Nucleus accumbens (tissue), 56 donors: ENCODE data around the gene MAG.
A peak's percentile ranks its signal among the peaks of the same experiment; 100 is the strongest.

Experiments used
- DNase-seq, 56 donors: peaks; one replicate each; lab custom pipeline; 2025; lab: John Stamatoyannopoulos, UW

MAG gene

GRCh38 chr19:35311901-35312665 is 20.1 kb downstream of the MAG start:
- no peak for DNase-seq

- no peak for DNase-seq
These were observed 21.6 kb downstream of the MAG start for GRCh38 chr19:35313587-35313986.

GRCh38 chr19:35314031-35314430 is 22.1 kb downstream of the MAG start:
- DNase-seq = no peak

- DNase-seq = no peak
These were observed 23.0 kb downstream of the MAG start for GRCh38 chr19:35314858-35315470.

GRCh38 chr19:35315883-35316282 is 23.9 kb downstream of the MAG start:
- no peak for DNase-seq

- DNase-seq = no peak
These were observed 24.6 kb downstream of the MAG start for GRCh38 chr19:35316560-35316959.

GRCh38 chr19:35317464-35318043 is 25.6 kb downstream of the MAG start:
- peak in 1 of 56 donors; percentile 12 for DNase-seq

GRCh38 chr19:35318679-35319448 is 26.9 kb downstream of the MAG start:
- DNase-seq = peak in 53 of 56 donors; percentile 13 to 95 (median 69)

- DNase-seq = peak in 1 of 56 donors; percentile 30
These were observed 28.2 kb downstream of the MAG start for GRCh38 chr19:35320065-35320713.

- no peak for DNase-seq
These were observed 29.3 kb downstream of the MAG start for GRCh38 chr19:35321291-35321690.

- DNase-seq = no peak
These were observed 30.1 kb downstream of the MAG start for GRCh38 chr19:35322014-35322413.

GRCh38 chr19:35327642-35328041 is 35.7 kb downstream of the MAG start:
- DNase-seq = no peak

GRCh38 chr19:35328851-35329285 is 36.9 kb downstream of the MAG start, which contains the start of gene CD22:
CD22 (plus strand) TSS chr19:35329187; CDS start chr19:35332041, 2,854 bp downstream.
- no peak for DNase-seq

GRCh38 chr19:35329323-35329722 is 37.4 kb downstream of the MAG start:
- no peak for DNase-seq

- DNase-seq = no peak
These were observed 38.5 kb downstream of the MAG start for GRCh38 chr19:35330475-35330874.

- no peak for DNase-seq
These were observed 39.7 kb downstream of the MAG start for GRCh38 chr19:35331551-35332214.

- no peak for DNase-seq
These were observed 40.9 kb downstream of the MAG start for GRCh38 chr19:35332817-35333216.

GRCh38 chr19:35334144-35334753 is 42.3 kb downstream of the MAG start:
- DNase-seq = no peak
